NCI-H146 (cell line): ENCODE measurements around the gene RPRD1B.

ENCODE experiments used
- DNase-seq: peaks from one replicate; lab custom pipeline; 2025; lab: John Stamatoyannopoulos, UW

Gene RPRD1B

DNA sequence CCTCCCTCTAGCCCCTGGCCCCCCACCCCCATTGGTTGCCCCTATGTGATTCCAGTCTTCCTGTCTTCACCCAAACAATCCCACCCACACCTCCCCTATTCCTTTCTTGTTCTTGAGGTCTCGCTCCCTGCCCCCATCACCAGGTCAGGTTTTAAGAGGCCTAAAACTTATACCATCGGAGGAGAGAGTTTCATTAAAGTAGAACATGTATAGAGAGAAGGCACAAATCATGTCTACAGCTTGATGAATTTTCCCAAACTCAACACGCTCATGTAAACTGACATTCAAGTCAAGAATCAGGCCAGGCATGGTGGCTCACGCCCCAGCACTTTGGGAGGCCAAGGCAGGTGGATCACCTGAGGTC lies 87.1 kb downstream of the RPRD1B start:
- DNase-seq: no peak

DNA sequence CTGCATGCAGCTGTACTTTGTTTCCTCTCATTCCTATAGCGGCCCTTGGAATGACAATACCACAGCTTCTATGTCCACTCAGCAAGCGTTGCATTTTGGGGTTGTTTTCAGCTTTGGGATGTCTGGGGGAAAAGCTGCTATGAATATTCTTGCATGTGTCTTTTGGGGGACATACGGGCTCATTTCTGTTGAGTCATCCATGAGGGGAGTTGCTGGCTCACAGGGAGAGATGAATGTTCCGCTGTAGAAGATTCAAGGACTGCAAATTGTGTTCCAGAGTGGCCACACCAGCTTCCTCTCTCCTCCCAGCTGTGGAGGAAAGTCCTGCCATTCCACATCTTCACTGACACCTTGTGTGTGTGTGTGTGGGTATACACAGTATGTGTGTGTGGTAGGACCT lies 88.2 kb downstream of the RPRD1B start:
- DNase-seq: no peak

DNA sequence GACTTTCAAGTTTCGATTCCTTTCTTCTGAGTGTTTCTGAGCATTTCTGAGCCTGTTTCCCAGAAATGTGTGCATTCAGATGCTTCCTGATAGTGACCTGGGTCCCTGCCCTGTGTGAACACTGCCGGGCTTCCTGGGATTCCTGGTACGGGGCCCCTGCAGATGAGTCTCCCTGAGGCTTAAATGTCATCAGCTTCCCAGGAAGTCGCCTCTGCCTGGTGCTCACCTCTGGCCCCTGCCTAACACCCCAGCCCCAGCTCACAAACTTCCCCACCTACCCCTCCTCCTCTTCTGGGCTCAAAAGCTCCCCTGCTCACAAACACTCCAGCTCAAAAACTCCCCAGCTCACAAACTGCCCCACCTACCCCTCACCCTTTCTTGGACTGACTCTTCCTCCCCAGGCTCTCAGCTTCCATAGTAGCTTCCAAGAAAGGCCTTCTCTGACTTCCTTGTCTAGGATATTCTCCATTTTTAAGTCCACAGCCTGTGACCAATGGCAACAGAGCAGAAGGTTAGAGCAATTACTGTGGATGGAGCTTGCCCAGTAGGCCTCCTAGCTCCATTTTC lies 89.6 kb downstream of the RPRD1B start:
- DNase-seq: no peak

DNA sequence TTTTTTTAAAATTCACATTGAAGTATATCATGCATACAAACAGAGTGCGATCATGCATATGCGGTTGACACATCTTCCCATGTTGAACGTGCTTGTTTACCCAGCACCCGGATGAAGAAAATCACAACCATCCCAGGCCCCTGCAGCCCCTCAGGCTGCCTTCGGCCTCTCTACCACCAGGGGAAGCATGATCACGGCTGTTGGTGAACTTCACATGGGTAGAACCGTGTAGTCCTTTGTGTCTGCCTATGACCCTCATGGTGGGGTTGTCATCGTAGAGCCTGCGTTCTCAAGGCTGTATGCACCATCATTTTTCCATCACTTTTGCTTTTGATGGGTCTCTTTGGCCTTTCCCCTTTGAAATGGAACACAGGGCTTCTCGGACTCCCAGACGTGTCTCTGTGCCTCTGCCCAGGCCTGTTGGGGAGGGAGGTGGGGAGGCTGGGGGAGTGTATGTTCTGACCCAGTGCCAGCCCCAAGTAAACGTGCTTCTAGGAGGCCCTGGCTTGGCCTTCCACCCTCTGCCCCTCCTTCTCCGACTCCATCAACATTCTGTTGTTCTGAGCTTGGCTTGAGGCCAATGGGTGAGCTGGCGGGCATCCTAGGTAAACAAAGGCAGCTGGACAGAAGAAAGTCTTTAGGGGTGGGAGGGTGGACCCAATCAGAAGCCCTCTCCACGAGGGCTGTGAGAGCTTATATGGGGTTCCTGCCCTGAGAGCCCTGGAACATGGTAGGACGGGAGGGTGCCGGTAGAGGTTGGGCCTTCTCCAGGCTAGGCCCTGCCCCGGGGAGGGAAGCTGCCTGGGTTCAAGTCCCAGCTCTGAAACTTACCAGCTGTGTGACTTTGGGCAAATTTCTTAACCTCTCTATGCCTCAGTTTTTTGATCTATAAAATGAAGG lies 91.9 kb downstream of the RPRD1B start:
- DNase-seq: peak; percentile 88

DNA sequence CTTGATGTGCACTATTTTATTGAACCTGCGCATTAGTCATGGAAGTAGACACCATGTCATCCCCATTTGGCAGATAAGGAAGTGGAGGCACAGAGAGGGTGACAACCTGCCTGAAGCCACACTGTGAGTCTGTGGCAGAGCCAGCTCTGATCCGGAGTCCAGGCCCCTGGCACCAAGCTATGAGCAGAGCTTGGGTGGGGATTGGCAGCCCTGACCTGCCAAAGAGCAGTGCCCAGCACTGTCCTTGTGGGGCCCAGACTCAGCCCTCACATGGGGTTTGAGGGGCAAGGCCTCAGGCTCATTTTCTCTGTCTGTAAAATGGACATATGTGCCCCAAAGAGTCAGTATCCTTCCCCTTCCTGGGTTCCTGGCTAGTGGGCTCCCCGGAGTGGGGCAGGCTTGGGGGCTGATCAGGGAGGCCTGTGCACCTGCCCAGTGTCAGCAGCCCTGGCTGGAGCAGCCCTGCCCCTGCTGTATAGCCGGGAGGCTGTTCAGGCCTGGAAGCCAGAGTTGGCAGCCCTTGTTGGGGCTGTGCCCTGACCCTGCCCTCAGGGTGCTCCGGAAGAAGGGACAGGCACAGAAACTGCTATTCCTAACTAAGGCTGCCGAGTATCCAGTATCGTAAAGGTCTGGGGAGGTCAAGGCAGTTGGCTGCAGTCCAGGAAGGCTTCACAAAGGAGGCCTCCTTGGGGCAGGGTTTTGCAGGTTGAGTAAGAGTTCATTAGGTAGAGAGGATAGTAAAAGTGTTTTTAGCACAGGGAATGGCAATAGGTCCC lies 92.8 kb downstream of the RPRD1B start:
- no peak for DNase-seq

DNA sequence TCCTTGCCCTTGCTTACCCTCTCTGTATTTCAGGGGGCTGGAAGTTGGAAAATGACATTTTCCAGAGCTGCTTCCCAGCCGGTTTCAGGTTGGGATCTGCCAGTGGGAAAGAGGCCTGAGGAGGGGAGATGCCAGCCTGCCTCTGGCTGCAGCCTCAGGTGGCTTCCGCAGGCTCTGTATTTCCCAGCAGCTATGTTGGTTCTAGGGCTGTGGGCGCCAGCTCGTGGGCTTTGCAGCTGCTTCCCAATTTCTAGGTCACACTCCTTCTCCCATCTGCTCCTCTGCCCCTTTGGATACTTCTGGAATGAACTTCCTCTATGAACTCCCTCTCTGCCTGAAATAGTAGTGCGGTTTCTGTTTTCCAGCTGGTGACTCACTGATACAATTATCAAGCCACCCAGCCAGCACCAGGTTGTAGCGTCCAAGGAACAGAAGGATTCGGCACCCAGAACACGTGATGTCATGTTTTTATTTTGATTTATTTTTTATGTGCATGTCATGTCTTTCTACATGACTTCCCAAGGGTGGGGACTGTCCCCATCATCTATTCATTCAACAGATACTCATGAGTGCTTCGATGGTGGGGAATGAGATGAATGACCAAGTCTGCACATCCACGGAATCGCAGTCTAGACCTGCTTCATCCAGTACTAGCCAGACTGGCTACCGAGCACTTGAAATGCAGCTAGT lies 93.5 kb downstream of the RPRD1B start:
- DNase-seq: no peak

DNA sequence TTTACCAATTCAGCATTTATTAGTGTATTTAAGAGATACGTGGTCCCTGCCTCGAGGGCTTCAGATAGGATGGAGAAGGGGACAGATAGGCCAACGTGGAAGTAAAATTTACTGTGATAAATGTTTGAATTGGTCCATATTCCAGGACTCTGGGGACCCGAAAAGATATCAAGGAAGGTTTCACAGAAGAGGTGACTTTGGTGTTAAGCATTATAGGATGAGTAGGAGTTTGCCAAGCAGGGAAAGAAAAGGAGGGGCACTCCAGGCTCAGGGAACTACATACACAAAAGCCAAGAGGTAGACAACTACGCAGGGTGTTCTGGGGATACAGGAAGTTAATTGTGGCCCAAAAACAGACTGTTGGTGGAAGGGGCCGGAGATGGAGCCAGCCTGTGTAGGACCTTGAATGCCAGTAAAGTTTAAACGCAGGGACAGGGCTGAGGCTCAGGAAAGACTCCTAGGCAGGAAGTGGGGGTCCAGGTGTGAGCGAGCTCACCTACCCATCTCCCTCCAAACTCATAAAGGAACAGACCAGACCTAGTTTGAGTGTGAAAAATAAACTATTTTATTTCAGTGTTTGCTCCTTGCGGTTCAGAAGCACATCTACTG lies 94.5 kb downstream of the RPRD1B start:
- DNase-seq: no peak

DNA sequence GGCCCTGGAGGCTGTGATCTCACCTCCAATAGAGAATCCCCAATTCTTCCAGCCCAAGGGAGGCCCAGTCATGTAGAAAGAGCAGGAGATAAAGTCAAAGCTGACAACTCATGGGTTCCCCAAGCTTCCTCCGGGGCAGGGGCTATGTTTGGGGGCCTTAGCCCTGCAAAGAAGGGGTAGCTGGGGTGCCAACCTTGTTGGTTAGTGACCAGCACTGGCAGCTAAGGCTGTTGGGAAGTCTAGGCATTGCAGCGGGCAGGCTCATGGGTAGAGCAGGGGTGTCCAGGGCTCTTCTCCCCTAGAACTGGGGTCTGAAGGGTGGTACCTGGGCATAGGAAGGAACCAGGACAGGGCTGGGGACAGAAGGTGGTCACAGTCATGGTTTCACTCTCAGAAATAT lies 95.1 kb downstream of the RPRD1B start:
- no peak for DNase-seq

DNA sequence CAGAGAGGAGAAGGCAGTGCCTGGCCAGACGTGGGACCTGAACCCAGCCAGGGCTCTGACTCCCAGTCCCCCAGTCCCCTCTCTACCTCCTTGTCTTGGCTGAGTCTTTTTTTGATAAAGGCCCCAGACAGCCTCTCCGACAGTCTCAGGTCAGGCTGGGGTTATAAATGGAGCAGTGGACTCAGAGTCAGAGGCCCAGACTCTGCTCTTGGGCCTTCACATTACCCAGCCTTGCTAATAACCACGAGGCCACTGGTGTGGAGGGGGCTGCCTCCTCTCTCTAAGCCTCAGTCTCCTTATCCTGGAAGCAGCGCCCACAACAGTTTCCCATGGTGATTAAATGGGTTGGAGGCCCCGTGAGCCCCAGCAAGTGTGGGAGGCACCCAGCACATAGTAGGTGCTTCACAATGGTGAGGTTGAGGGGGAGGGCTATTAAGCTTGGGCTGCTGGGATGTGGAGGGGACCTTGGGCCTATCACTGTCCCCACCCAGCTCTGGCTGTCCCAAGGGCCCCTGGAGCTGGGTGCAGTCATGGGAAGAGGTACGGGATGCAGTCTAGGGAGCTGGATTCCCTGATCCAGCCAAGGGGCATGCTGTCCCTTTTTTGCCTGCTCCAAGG lies 95.8 kb downstream of the RPRD1B start:
- no peak for DNase-seq

DNA sequence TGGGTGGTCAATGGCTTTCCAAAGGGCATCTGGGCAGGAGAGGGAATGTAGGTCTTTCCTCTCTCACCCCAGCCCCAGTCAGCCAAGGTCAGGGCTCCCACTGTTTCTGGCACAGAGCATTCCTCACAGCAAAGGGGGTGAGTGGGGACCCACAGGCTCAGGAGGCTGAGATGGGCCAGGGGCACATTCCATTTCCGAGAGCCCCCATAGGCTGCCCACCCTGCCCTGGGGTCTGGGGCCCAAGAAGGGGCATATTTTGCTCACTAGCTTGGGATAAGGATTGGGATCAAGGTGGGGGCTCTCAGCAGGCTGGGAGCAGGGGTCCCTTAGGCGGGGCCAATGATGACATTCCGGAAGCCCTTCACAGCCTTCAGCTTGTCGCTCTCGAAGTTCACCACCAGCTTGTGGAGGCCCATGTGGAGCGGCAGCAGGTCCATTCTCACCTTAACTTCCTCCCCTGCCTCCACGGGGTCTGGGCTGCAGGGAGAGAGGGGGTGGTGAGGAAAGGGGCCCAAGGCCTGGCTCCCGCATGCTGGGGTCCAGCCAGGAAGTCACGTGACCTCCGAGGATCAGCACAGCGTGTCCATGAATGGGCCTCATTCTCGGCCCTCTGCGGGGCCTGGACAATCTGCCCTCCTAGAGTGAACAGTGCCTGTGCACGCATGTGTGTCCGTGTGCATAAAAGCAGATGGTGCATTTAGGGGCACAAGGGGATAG lies 96.5 kb downstream of the RPRD1B start:
- DNase-seq: no peak

DNA sequence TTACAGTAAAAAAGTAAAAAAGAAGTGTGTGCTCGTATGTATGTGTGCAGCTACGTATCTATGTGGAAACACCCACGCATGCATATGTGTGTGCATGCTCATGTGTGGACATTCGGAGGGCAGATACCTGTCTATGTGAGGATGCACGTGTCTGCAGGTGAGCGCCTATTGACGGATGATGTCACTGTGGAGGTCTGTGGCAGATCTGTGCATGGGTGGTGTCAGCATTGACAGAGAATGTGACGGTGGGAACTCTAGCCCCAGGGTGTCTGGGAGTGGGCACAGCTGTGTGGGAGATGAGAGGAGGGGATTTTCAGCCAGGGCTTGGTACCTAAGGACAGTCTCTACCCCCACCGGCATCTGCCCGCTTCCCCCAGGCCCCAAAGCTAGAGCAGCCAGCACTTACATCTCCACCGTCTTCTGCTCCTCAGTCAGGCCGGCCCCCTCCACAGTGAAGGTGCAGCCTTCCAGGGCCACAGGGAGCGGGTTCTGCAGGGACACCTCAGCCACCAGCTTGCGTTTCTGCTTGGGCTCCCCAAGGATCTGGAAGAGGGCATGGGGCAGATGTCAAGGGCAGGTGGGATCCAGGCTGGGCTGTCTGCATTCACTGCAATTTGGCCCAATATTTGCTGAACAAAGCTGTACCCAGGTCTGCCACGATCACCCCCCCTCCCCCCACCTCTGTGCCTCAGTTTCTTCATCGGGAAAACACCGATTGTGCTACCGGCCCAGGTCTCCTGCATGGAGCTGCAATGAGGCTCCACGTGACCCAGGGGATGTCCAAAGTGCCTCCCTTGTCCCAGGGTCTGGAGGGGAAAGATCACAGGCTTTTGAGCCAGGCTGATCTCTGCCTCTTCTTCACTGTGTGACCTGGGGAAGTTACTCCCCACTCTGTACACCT lies 97.4 kb downstream of the RPRD1B start:
- no peak for DNase-seq

DNA sequence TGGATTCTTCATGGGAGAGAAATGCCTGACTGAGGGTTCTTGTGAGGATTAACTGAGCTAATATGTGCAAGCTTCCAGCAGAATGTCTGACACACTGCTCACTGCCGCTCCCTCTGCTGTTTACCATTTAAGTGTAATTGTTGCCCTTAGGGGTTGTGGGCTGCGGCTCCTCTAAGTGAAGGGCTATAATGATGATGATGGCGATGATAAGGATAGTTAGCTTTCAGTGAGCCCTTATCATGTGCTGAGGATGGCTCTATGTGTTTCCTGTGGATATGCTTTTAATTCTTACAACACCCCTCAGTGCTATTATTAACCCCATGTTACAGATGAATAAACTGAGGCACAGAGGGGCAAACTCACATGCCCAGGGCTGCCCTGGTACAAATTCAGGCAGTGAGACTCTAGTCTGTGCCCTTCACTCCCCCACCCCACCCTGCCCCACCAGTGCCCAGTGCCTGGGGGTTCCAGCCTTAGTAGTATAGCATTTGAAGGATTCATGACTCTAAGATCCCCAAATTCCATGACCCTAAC lies 98.1 kb downstream of the RPRD1B start:
- peak; percentile 75 for DNase-seq

DNA sequence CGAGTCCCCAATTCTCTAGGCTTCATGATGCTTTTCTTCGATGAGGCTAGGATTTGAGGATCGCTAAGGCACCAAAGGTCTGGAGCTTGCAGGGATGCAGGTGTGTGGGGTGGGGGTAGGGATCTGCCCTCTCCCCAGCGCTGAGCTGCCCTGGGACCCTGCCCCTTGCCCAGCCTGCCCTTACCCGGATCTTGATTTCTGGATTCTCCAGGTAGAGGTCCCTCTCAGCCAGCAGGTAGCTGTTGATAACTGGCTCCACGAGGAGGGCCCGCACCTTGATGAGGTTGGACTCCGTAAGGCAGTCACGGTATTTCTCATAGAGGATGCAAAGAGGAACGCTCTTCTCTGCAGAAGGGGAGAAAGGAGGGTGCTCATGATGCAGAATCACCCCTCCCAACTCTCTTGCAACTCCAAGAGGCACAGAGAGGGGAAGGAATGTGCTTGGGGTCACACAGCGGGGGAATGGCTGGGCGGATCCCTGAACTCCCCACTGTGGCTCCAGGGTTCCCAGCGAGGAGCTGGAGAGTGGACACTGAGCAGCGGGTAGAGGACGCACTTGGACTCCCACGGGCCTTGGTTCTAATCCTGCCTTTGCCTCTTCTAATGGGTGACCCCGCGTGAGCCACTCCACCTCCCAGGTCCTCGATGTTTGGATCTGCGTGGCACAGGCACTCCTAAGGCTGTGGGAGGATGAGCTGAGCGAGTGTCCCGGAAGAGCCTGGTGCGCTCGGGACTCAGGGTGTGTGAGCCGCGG lies 98.8 kb downstream of the RPRD1B start:
- DNase-seq: no peak

DNA sequence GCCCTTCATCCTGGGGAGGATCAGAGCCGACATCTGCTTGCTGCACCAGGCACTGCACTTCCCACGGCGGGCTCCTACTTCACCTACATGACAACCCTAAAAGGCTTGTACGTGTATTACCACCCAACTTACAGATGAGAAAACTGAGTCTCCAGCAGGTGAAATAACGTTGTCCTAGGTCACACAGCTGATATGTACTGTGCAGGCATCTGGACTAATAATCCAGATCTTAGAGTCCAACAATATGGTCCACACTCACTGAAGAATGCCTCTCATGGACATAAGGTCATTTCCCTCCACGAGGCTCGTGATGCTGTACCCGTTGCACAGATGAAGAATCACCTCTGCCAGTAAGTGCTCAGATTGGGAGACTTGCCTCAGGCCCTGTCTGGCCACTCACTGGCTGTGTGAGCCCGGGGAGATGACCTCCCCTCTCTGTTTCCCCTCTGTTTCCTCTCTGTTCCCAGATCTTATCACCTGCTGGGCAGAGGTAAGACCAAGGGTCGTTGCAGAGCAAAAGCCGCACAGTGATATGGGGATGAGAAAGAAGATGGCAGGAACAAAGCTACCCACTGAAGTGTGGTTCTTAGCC lies 99.5 kb downstream of the RPRD1B start:
- DNase-seq: no peak

DNA sequence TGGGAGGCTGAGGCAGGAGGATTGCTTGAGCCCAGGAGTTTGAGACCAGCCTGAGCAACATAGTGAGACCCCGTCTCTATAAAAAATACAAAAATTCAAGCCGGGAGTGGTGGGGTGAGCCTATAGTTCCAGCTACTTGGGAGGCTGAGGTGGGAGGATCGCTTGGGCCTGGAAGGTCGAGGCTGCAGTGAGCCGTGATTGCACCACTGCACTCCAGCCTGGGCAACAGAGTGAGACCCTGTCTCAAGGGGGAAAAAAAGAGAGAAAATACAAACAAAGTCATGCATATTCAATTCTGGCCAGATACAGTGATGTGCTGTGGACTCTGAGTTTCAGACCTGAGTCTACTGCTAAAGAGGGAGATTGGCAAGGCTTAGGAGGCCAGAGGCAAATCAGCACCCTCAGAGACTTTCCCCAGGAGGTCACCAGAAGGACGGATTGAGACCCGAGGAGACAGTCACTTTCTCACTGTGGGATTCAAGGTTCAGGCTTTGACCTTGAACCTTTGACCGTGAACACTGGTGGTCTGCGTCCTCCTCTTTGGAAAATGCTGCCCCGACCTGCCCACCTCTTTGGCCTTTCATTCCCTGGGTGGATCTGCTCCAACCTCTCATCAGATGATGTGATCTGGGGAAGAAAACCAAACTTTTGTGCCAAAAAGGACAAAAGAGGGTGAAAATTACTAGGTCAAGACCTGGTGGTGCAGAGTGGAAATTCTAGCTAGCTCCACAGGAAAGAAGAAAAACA lies 100.3 kb downstream of the RPRD1B start:
- DNase-seq: no peak

DNA sequence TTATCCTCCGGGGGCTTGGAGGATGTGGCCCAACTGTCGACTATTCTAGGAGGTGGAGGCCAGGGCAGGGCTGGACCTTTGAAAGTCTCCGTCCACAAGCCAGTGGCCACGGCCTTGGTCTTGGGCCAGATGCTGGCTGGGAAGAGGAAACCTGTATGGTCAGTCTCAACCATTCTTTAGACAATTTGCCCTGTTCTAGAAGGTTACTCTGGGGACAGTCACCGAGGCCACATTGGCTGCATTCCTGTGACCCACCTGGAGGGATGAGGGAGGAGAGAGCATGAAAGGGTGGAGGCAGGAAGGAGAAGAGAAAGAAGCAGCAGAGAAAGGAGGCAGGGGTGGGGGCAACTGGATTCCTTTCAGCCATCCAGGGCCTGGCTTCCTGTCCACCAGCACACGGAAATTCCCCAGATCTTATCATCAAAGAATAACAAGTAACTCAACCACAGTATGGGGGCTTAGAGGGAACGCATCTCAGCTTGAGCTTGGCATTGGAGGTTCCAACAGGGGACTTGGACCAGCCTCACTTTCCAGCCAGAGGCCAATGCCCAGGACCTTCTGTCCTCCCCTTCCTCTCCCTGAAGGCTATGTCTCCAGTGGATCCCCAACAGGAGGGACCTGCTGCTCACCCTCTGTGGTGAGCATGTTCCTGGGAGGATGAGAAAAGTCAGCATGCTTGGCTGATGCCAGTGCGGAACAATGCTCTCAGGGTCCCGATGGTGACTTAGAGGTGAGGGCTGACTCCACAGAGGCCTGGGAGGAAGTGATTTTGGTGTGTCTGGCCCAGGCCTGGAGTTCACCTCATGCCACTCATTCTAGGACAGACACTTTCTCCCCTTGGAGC lies 101.1 kb downstream of the RPRD1B start:
- DNase-seq: no peak

DNA sequence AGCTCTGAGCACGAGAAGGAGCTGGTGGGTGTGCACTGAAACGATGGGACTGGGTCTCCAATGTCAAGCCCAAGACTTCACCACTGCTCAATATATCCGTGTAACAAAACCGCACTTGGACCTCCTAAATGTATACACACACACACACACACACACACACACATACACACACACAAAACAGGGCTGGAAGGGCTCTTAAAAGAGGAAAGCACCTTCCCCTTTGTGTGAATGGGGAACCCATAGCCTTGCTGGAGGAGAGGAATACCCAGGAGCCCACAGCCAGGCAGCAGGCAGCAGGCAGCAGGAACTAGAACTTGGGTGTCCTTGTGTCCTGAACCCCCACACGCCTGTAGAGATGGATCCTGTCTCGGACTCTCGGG lies 101.7 kb downstream of the RPRD1B start:
- DNase-seq: no peak
